Lower lobe of right lung (tissue), 2 donors: ENCODE results near the gene KCNIP3. TPM values are rescaled to one million over a fixed set of nuclear protein-coding genes. Genes with fewer than 3 reads are reported as not detected.

Experiments
- ATAC-seq, 2 donors: fragments of 200-7000 bp; cut with Tn5 transposase; one replicate each; pipeline ENCODE4 v1.9.1; 2020 to 2022; ENCODE audit warnings: mild to moderate bottlenecking in 2 of 2, moderate library complexity in 2 of 2
- DNase-seq: peaks from one replicate; pipeline ENCODE4 v3.0.0-alpha.2; 2020
- H3K27ac ChIP-seq: fragments of 200-600 bp; one replicate; pipeline ENCODE4 v1.8.0; 2022
- H3K27me3 ChIP-seq: fragments of 200-600 bp; one replicate; pipeline ENCODE4 v1.8.0; 2022; ENCODE audit warnings: low read depth
- H3K36me3 ChIP-seq: fragments of 200-600 bp; one replicate; pipeline ENCODE4 v1.8.0; 2022; ENCODE audit warnings: mild to moderate bottlenecking
- H3K4me1 ChIP-seq: fragments of 200-600 bp; one replicate; pipeline ENCODE4 v1.8.0; 2022
- H3K4me3 ChIP-seq: fragments of 200-600 bp; one replicate; pipeline ENCODE4 v1.8.0; 2022; ENCODE audit warnings: mild to moderate bottlenecking
- H3K9me3 ChIP-seq: fragments of 200-600 bp; one replicate; pipeline ENCODE4 v1.8.0; 2022
- intact Hi-C: fragments of 100-400 bp; cut with DNase I; formaldehyde crosslinking; loops from one replicate; pipeline ENCODE4 v1.11.0; 2022
- total RNA-seq: library from RNA; stranded (reverse); fragmentation: NEBNext Ultra II Directional; extraction: Animal tissue kit (Norgen Biotek cat#: 25700); gene quantifications from one replicate; pipeline ENCODE4 v1.2.1, GENCODE V29; 2021
- TF ChIP-seq, protein P1 (sequence below): fragments of 200-600 bp; IDR thresholded peaks from one replicate; pipeline ENCODE4 v1.8.0; 2022; ENCODE audit warnings: antibody characterized with exemption, mild to moderate bottlenecking
- donor health status: DM: no; HTN: yes; CAD: no; lungs with severe emphysema.

KCNIP3 gene
- total RNA-seq, 1 donor from 2014 or later = 2.6 TPM

DNA sequence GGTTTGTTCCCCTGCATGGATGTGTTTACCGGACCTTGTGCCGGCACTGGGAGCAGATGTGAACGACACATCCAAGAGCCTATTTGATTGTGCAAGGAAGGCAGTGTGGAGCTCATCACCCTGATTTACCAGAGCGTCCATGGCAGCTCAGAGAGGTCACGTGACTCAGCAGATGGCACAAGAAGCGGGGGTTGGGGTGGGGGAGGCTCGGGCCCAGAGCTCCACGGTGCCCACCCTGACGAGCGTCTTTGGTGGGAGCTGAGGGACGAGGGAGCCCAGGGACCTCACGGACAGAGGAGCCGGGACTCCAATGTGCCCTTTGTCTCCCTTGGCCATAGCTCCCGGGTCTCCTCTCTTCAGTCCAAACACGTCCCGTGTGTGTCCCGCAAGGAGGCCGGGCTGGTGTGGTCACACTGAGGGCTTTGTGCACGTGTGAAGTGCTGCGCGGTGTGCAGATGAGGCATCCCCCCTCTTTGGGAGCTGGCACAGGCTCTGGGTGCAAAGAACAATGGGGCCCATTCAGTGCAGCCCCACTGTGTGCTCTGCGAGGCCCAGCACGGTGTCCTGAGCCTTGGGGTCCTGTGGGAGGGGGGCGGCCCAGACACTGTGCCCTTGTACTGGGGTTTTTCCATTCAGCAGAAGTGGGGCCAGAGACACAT is 15.5 kb downstream of the KCNIP3 start:
- Histone ChIP-seq H3K9me3 (no peaks in the 10 kb centered on the region), H3K4me1 (no peaks in the 10 kb centered on the region), H3K4me3 (no peak overlapping the region), H3K27ac (no peak overlapping the region), H3K36me3 (no peaks in the 10 kb centered on the region), H3K27me3 (no peaks in the 10 kb centered on the region)
- TF ChIP-seq, protein P1, sequence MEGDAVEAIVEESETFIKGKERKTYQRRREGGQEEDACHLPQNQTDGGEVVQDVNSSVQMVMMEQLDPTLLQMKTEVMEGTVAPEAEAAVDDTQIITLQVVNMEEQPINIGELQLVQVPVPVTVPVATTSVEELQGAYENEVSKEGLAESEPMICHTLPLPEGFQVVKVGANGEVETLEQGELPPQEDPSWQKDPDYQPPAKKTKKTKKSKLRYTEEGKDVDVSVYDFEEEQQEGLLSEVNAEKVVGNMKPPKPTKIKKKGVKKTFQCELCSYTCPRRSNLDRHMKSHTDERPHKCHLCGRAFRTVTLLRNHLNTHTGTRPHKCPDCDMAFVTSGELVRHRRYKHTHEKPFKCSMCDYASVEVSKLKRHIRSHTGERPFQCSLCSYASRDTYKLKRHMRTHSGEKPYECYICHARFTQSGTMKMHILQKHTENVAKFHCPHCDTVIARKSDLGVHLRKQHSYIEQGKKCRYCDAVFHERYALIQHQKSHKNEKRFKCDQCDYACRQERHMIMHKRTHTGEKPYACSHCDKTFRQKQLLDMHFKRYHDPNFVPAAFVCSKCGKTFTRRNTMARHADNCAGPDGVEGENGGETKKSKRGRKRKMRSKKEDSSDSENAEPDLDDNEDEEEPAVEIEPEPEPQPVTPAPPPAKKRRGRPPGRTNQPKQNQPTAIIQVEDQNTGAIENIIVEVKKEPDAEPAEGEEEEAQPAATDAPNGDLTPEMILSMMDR = no peak
- intact Hi-C loops = no loop called here
- ATAC-seq (no peak), DNase-seq (no peak)

DNA sequence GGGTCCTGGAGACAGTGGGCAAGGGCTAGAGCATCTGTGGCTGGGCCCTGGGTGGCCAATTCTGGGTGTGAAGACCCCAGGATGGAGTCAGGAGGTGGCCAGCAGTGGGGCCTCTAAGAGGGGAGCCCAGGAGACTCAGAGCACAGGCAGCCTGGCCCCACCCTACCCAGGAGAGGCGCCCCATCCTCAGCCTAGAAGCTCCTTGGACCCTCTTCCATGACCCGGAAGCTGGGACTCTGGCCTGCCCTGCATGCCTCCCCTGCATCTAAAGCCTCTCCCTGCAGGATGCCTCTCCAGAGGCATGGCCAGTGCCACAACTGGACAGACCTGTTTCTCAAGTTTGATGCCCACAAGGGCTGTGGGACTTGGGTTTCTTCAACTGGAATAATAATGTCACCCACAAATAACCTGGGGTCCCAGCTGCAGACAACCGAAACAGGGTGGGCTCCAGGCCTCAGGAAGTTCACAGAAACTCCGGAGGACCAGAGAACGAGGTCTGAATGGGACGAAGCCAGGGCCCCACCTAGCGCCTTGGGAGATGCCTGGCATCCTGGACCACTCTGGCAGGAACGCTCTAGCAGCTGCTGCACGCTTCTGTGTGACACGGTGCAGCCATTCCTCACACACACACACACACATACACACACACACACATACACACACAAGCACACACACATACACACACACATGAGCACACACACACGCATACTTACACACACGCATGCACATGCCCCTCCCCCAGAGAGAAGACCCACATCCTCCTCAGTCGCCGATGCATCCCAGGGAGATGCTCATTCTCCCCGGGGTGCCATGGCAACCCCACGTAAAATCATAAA is 16.4 kb downstream of the KCNIP3 start:
- Histone ChIP-seq H3K36me3 (no peaks in the 10 kb centered on the region), H3K27me3 (no peaks in the 10 kb centered on the region), H3K4me1 (no peaks in the 10 kb centered on the region), H3K9me3 (no peaks in the 10 kb centered on the region), H3K4me3 (no peak overlapping the region), H3K27ac (no peak overlapping the region)
- TF ChIP-seq, protein P1 = no peak
- ATAC-seq = no peak
- DNase-seq = no peak
- intact Hi-C loops = no loop called here

DNA sequence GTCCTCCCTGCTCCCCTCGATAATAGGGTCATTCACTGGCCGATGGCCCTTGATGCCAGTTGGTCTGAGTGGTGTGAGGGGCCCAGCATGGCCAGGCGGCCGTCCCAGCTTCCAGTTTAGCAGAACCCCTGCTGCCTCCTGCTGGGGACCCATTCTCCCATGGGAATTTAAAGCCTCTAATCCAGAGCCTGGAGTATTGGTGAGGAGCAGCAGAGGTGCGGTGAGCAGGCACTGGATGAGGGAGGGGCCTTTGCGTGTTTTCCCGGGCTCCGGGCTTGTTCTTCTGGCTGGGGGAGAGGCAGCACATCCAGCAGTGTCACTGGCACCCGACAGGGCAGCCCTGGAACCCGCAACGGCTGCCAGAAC is 17.4 kb downstream of the KCNIP3 start:
- no peaks in the 10 kb centered on the region for H3K36me3 ChIP-seq
- TF ChIP-seq, protein P1 = no peak
- no peak for DNase-seq

DNA sequence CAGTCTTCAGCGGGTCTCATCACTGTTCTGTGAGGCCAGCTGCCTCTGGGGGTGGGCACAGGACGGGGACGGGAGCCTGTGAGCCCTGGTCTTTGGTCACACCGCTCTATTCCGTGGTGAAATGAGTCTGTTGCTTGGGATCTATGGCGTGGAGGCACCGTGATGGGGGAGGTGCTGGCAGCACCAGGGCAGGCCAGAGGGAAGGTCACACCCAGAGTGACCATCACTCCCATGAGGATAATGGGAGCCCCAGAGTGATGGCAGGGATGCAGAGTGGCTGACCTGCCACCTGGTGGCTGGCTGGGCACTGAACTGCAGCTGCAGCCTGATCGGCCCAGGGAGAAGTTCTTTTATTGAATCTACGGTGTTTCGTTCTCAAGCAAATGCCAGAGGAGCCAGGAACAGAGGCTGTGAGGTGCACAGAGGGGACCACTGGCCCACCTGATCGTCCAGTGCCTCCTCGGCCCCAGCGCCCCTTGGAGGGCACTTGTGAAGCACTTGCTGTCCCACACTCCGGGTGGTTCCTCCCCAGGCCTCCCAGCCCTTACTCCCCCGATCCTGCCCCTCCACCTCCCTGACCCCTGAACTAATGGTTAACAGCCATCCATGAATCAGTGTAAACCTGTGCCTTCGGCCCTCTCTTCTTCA is 17.9 kb downstream of the KCNIP3 start:
- no peaks in the 10 kb centered on the region for H3K27me3 ChIP-seq
- TF ChIP-seq, protein P1 = peak; percentile 62
- DNase-seq = no peak
- ATAC-seq = peak; percentile 56 to 76
- H3K4me1 ChIP-seq = no peaks in the 10 kb centered on the region
- H3K27ac ChIP-seq = no peak overlapping the region
- no peaks in the 10 kb centered on the region for H3K36me3 ChIP-seq
- intact Hi-C loops = no loop called here
- no peak overlapping the region for H3K4me3 ChIP-seq
- H3K9me3 ChIP-seq = no peaks in the 10 kb centered on the region

More for the DNA sequence above, 17.4 kb downstream of the KCNIP3 start:
- intact Hi-C loops = no loop called here
- no peaks in the 10 kb centered on the region for H3K27me3 ChIP-seq
- no peaks in the 10 kb centered on the region for H3K4me1 ChIP-seq
- no peak for ATAC-seq
- H3K27ac ChIP-seq = no peak overlapping the region
- no peak overlapping the region for H3K4me3 ChIP-seq
- no peaks in the 10 kb centered on the region for H3K9me3 ChIP-seq

DNA sequence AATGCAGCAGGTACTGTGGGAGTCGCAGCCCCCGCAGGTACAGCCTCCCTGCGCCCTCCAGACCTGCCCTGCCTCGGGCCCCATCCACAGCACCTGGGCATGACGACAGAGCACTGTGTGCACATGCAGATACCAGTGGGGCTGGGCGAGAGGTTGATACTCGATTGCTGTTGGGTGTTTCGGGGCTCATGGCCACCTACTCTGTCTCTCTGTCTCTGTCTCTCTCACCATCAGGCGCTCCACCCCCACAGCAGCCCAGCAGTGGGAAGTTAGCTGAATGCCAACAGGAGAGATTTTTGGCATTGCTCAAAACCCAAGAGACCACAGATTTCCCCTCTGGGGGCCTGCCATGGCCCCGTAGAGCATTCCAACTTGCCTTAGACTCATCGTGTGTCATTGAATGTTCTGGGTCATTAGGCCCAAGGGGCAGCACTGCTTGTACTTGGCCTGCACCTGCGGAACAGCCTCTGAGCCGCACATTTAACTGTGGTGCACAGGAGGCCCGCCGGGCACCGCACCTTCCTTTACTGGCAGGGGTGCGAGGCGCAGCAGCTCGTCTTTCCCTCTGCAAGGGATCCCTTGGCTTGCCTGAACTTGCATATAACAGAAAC is 18.8 kb downstream of the KCNIP3 start:
- H3K27ac ChIP-seq = no peak overlapping the region
- H3K9me3 ChIP-seq = no peaks in the 10 kb centered on the region
- H3K27me3 ChIP-seq = no peaks in the 10 kb centered on the region
- H3K4me1 ChIP-seq = no peaks in the 10 kb centered on the region
- TF ChIP-seq, protein P1 = no peak
- DNase-seq (no peak), ATAC-seq (no peak)
- H3K4me3 ChIP-seq = no peak overlapping the region
- H3K36me3 ChIP-seq = no peaks in the 10 kb centered on the region
- intact Hi-C loops = no loop called here
